Measurements from ENCODE around the gene SORT1. TPM values are rescaled to one million over a fixed set of nuclear protein-coding genes. Genes with fewer than 3 reads are reported as not detected.
A peak's percentile ranks its signal among the peaks of the same experiment; 100 is the strongest.
"Not testable (repeated sequence)": the region's sequence is repeated elsewhere in the genome, so short reads cannot be mapped to it uniquely, and the experiment has no call there.

SORT1 gene
- total RNA-seq, 3 donors from 2014 or later, result 89.8 to 109 (median 107) TPM

GRCh38 chr1:109292364-109292763 is 105.4 kb downstream of the SORT1 start:
- ATAC-seq (no peak), DNase-seq (no peak)
- no peaks in the 10 kb centered on the region for H3K9me3 ChIP-seq
- no peak overlapping the region for H3K4me3 ChIP-seq
- intact Hi-C loops (cut with DNase I, micrococcal nuclease), result no loop called here
- H3K36me3 ChIP-seq (ENCODE audit: low read depth), result no peaks in the 10 kb centered on the region
- H3K4me1 ChIP-seq (ENCODE audit: low read depth), result no peaks in the 10 kb centered on the region
- TF ChIP-seq CTCF (IDR thresholded peaks at IDR 0.05), result no peak

GRCh38 chr1:109290998-109291397 is 106.7 kb downstream of the SORT1 start:
- no peak for TF ChIP-seq CTCF (IDR thresholded peaks at IDR 0.05)
- intact Hi-C loops (cut with DNase I, micrococcal nuclease), result no loop called here
- Histone ChIP-seq H3K9me3 (no peaks in the 10 kb centered on the region), H3K4me1 (ENCODE audit: low read depth) (no peaks in the 10 kb centered on the region), H3K36me3 (ENCODE audit: low read depth) (no peaks in the 10 kb centered on the region), H3K4me3 (no peak overlapping the region)
- ATAC-seq (peak; percentile 28), DNase-seq (no peak)

DNA sequence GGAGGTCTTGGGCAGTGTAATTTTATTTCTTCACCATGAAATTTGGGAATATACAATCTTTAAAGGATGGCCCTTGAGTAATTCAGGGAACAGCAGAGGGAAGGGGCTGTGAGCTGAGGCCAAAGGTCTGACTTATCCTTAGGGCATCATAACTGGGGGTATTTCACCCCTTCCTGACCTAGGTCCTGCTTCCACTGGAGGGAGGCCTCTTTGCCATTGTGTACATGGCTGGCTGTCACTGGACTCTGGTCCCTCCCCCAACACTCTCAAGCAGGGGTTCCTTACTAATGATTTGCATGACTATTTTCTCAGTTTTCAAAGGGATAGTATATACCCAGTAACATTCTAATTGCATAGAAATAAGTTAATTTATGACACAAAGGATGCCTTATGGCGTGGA is 107.6 kb downstream of the SORT1 start:
- ATAC-seq (no peak), DNase-seq (no peak)
- TF ChIP-seq CTCF (IDR thresholded peaks at IDR 0.05), result no peak
- intact Hi-C loops (cut with DNase I, micrococcal nuclease), result no loop called here
- no peaks in the 10 kb centered on the region for H3K36me3 ChIP-seq (ENCODE audit: low read depth)
- H3K4me3 ChIP-seq, result no peak overlapping the region
- no peaks in the 10 kb centered on the region for H3K9me3 ChIP-seq
- H3K4me1 ChIP-seq (ENCODE audit: low read depth), result no peaks in the 10 kb centered on the region

GRCh38 chr1:109286762-109287161 is 111.0 kb downstream of the SORT1 start:
- H3K4me3 ChIP-seq; H3K9me3 ChIP-seq; ATAC-seq; H3K36me3 ChIP-seq (ENCODE audit: low read depth); DNase-seq; intact Hi-C loops (cut with DNase I, micrococcal nuclease): not testable (repeated sequence)
- peaks cover 12% of the 10 kb centered on the region for H3K4me1 ChIP-seq (ENCODE audit: low read depth)

DNA sequence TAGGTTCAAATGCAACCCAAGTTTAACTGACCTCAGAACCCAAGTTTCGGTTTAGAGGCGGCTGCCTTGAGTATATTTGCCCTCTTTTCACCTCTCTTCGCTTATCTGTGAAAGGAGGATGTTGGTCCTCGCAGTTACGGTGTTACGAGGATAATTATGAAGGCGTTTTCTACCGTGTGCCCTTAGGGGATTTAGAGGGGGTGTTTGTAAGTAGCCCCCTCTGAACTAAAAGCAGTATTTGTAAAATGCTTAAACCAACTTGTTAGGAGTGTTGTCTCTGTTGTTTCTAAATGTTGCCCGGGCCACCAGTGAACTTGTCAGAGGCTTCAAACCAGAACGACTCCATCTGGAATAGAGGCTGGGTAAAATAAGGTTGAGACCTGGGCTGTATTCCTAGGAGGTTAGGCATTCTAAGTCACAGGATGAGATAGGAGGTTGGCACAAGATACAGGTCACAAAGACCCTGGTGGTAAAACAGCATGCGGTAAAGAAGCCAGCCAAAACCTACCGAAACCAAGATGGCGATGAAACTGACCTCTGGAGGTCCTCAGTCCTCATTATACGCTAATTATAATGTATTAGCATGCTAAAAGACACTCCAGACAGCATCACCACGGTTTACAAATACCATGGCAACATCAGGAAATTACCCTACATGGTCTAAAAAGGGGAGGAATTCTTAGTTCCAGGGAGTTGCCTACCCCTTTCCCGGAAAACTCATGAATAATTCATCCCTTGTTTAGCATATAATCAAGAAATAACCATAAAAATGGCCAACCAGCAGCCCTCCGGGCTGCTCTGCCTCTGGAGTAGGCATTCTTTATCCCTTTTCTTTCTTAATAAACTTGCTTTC is 113.7 kb downstream of the SORT1 start:
- Histone ChIP-seq H3K9me3 (no peaks in the 10 kb centered on the region), H3K4me1 (ENCODE audit: low read depth) (peaks cover 12% of the 10 kb centered on the region), H3K4me3 (peak overlapping the region; percentile 34), H3K36me3 (ENCODE audit: low read depth) (no peaks in the 10 kb centered on the region)
- DNase-seq, result no peak
- peak; percentile 27 for ATAC-seq
- TF ChIP-seq CTCF (IDR thresholded peaks at IDR 0.05), result no peak
- intact Hi-C loops (cut with DNase I, micrococcal nuclease), result no loop called here

DNA sequence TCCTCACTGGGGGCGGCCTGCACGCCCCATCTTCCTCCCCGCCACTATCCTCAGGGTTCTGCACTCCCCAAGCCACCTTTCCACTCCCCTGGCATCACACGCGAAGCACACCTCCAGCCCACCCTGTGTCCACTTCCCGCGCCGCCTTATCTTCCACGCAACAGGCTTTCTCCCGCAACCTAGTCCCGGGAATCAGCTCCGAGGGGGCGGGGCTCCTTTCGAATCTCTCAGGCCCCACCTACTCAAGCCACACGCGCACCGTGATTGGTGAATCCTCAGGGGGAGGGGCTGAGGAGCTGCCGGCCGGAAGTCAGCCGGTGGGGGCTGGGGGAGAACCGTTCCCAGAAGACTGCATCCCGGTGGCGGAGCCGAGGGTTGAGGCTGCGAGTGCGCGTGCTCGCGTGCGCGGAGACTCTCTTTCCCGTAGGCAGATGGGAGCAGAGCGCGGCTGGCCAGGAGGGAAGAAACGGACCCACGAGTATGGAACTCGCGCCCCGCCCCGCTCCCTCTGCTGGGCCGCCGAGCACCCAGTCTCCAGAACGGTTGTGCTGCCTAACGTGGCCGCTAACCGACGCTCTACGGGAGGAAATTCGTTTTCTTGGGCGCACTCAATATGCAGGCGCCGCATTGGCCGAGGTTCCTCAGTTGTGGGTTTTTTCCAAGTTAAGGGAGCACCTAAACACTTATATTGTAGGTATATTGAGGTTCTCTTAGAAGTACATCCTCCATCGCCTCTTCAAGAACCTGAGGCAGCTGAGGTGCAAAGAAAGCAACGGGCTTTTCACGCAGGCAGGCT is 114.6 kb downstream of the SORT1 start, which contains the start of gene PSRC1:
TSS of gene PSRC1 (minus strand) at position 194 of the 796 bp plus-strand sequence.
- no peaks in the 10 kb centered on the region for H3K9me3 ChIP-seq
- peak; percentile 19 for TF ChIP-seq CTCF (IDR thresholded peaks at IDR 0.05)
- peak within 1 kb of the TSS; percentile 34 for H3K4me3 ChIP-seq
- intact Hi-C loops (cut with DNase I, micrococcal nuclease), result no loop called here
- peaks cover 12% of the 10 kb centered on the region for H3K4me1 ChIP-seq (ENCODE audit: low read depth)
- no peaks in the 10 kb centered on the region for H3K36me3 ChIP-seq (ENCODE audit: low read depth)
- DNase-seq (peak; percentile 96 to 99 (median 97)), ATAC-seq (peak; percentile 99)
